PFSK-1 (cell line): Measurements from ENCODE around the gene RPTOR.

Experiments used
- POLR2AphosphoS5 ChIP-seq: IDR thresholded peaks from 2 replicates; pipeline ENCODE4 v1.6.1; 2012; ENCODE audit warnings: low read depth, mild to moderate bottlenecking, control low read depth, low read length, moderate library complexity
- SIN3A ChIP-seq: IDR thresholded peaks from 2 replicates; pipeline ENCODE4 v1.6.1; 2012; ENCODE audit warnings: mild to moderate bottlenecking, low read length, moderate library complexity, borderline replicate concordance; ENCODE audit not compliant: insufficient read depth
- TAF1 ChIP-seq: IDR thresholded peaks from 2 replicates; pipeline ENCODE4 v1.6.1; 2012; ENCODE audit warnings: low read length, control low read depth, borderline replicate concordance; ENCODE audit not compliant: insufficient read depth
- TF ChIP-seq, protein P1 (sequence below), 2 experiments: IDR thresholded peaks; 2 replicates each; pipeline versions ENCODE4 v1.6.1 to v1.8.0; 2011 to 2012; ENCODE audit warnings: low read depth in 2 of 2, low read length in 2 of 2, control low read depth in 1 of 2, inconsistent platforms in 1 of 2, mild to moderate bottlenecking in 1 of 2, moderate library complexity in 1 of 2; ENCODE audit not compliant: insufficient read depth in 1 of 2

DNA sequence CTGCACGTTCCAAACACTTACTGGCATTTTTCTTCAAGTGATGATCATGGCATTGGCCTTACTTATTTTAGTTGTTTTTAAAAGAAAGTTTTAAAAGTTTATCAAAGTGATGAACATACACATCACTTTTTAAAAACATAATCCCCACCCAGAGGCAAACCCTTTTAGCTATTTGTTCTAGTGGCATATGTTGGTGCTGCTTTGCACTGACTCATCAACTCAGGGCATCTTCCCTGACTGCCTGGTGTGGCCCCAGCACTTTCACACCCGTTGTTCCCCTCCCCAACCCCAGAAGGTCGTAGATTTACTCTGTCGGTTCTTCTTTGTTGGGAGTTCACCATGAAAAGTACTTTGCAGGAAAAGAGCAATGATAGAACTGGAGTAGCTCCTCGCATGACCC lies 161.3 kb downstream of the RPTOR start:
- TF ChIP-seq, protein P1, sequence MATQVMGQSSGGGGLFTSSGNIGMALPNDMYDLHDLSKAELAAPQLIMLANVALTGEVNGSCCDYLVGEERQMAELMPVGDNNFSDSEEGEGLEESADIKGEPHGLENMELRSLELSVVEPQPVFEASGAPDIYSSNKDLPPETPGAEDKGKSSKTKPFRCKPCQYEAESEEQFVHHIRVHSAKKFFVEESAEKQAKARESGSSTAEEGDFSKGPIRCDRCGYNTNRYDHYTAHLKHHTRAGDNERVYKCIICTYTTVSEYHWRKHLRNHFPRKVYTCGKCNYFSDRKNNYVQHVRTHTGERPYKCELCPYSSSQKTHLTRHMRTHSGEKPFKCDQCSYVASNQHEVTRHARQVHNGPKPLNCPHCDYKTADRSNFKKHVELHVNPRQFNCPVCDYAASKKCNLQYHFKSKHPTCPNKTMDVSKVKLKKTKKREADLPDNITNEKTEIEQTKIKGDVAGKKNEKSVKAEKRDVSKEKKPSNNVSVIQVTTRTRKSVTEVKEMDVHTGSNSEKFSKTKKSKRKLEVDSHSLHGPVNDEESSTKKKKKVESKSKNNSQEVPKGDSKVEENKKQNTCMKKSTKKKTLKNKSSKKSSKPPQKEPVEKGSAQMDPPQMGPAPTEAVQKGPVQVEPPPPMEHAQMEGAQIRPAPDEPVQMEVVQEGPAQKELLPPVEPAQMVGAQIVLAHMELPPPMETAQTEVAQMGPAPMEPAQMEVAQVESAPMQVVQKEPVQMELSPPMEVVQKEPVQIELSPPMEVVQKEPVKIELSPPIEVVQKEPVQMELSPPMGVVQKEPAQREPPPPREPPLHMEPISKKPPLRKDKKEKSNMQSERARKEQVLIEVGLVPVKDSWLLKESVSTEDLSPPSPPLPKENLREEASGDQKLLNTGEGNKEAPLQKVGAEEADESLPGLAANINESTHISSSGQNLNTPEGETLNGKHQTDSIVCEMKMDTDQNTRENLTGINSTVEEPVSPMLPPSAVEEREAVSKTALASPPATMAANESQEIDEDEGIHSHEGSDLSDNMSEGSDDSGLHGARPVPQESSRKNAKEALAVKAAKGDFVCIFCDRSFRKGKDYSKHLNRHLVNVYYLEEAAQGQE (IDR thresholded peaks at IDR 0.05; ENCODE audit: insufficient read depth in 1 of 2, low read depth in 2 of 2, low read length in 2 of 2) = no peak
- TF ChIP-seq POLR2AphosphoS5 = no peak
- no peak for TF ChIP-seq TAF1
- no peak for TF ChIP-seq SIN3A
